Lower lobe of right lung (tissue), 2 donors: ENCODE data around the gene PLXNA2. TPM values are rescaled to one million over a fixed set of nuclear protein-coding genes. Genes with fewer than 3 reads are reported as not detected.

ENCODE experiments used
- ATAC-seq, 2 donors: fragments of 200-7000 bp; cut with Tn5 transposase; one replicate each; pipeline ENCODE4 v1.9.1; 2020 to 2022; ENCODE audit warnings: mild to moderate bottlenecking in 2 of 2, moderate library complexity in 2 of 2
- DNase-seq: peaks from one replicate; pipeline ENCODE4 v3.0.0-alpha.2; 2020
- H3K27ac ChIP-seq: fragments of 200-600 bp; one replicate; pipeline ENCODE4 v1.8.0; 2022
- H3K27me3 ChIP-seq: fragments of 200-600 bp; one replicate; pipeline ENCODE4 v1.8.0; 2022; ENCODE audit warnings: low read depth
- H3K36me3 ChIP-seq: fragments of 200-600 bp; one replicate; pipeline ENCODE4 v1.8.0; 2022; ENCODE audit warnings: mild to moderate bottlenecking
- H3K4me1 ChIP-seq: fragments of 200-600 bp; one replicate; pipeline ENCODE4 v1.8.0; 2022
- H3K4me3 ChIP-seq: fragments of 200-600 bp; one replicate; pipeline ENCODE4 v1.8.0; 2022; ENCODE audit warnings: mild to moderate bottlenecking
- H3K9me3 ChIP-seq: fragments of 200-600 bp; one replicate; pipeline ENCODE4 v1.8.0; 2022
- intact Hi-C: fragments of 100-400 bp; cut with DNase I; formaldehyde crosslinking; loops from one replicate; pipeline ENCODE4 v1.11.0; 2022
- total RNA-seq: library from RNA; stranded (reverse); fragmentation: NEBNext Ultra II Directional; extraction: Animal tissue kit (Norgen Biotek cat#: 25700); gene quantifications from one replicate; pipeline ENCODE4 v1.2.1, GENCODE V29; 2021
- TF ChIP-seq, protein P1 (sequence below): fragments of 200-600 bp; IDR thresholded peaks from one replicate; pipeline ENCODE4 v1.8.0; 2022; ENCODE audit warnings: antibody characterized with exemption, mild to moderate bottlenecking
- donor health status: DM: no; HTN: yes; CAD: no; lungs with severe emphysema.

PLXNA2 gene
- total RNA-seq, 1 donor from 2014 or later: 83.9 TPM

DNA sequence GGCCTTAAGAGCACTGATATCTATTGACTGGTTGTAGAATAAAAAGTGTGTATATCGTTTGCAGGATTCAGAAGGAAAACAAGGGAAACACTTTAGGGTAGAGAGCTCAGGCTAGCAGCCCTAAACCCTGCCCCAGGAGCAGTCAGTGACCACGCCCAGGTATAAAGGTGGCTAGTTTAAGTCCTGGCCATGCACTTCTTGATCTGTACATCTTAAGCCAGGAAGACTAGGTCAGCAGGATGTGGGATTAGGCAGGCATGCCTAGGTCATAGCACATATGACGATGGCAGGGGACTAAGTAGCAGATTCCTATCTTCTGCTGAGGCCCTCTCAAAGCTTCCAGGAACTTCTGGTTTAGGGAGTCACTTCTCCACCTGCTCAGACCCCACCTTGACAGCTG is 175.3 kb downstream of the PLXNA2 start:
- Histone ChIP-seq H3K9me3 (no peaks in the 10 kb centered on the region), H3K4me3 (no peak overlapping the region), H3K27ac (no peak overlapping the region), H3K36me3 (peaks cover 88% of the 10 kb centered on the region), H3K4me1 (no peaks in the 10 kb centered on the region), H3K27me3 (no peaks in the 10 kb centered on the region)
- DNase-seq (no peak), ATAC-seq (no peak)
- TF ChIP-seq, protein P1, sequence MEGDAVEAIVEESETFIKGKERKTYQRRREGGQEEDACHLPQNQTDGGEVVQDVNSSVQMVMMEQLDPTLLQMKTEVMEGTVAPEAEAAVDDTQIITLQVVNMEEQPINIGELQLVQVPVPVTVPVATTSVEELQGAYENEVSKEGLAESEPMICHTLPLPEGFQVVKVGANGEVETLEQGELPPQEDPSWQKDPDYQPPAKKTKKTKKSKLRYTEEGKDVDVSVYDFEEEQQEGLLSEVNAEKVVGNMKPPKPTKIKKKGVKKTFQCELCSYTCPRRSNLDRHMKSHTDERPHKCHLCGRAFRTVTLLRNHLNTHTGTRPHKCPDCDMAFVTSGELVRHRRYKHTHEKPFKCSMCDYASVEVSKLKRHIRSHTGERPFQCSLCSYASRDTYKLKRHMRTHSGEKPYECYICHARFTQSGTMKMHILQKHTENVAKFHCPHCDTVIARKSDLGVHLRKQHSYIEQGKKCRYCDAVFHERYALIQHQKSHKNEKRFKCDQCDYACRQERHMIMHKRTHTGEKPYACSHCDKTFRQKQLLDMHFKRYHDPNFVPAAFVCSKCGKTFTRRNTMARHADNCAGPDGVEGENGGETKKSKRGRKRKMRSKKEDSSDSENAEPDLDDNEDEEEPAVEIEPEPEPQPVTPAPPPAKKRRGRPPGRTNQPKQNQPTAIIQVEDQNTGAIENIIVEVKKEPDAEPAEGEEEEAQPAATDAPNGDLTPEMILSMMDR: no peak
- intact Hi-C loops: no loop called here

DNA sequence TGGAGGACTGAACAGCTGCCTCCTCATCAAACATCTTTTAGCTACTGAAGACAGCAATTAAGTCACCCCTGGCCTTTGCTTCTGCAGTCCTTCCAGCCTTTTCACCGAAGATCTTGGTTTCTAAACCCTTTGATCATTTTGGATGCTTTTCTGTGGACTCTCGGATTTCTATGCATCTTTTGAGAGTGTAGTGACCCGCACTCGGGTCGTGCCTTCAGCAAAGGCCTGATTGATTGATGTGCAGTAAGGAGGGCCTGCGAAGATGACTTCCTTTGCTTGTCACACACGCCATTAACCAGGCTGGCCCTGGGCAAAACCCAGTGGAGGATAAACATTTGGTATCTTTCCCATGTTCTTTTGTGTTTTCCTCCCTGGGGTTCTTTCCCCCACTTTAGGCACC is 175.8 kb downstream of the PLXNA2 start:
- no peak overlapping the region for H3K4me3 ChIP-seq
- TF ChIP-seq, protein P1: no peak
- H3K4me1 ChIP-seq: no peaks in the 10 kb centered on the region
- no peak for DNase-seq
- no peaks in the 10 kb centered on the region for H3K9me3 ChIP-seq
- H3K27ac ChIP-seq: no peak overlapping the region
- no peaks in the 10 kb centered on the region for H3K27me3 ChIP-seq
- H3K36me3 ChIP-seq: peaks cover 85% of the 10 kb centered on the region
- intact Hi-C loops: no loop called here
- ATAC-seq: no peak

DNA sequence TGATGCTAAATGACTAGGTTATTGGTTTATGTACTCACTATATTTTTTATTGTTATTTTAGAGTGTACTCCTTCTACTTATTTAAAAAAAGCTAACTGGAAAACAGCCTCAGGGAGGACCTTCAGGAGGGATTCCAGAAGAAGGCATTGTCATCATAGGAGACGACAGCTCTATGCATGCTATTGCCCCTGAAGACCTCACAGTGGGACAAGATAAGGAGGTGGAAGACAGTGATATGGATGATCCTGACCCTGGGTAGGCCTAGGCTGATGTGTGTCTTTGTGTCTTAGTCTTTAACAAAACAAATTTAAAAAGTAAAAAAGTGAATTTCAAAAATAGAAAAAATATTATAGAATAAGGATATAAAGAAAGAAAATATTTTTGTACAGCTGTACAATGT is 177.6 kb downstream of the PLXNA2 start:
- H3K36me3 ChIP-seq: peaks cover 82% of the 10 kb centered on the region
- ATAC-seq: no peak
- intact Hi-C loops: no loop called here
- TF ChIP-seq, protein P1: no peak
- no peak overlapping the region for H3K27ac ChIP-seq
- no peaks in the 10 kb centered on the region for H3K4me1 ChIP-seq
- H3K4me3 ChIP-seq: no peak overlapping the region
- H3K27me3 ChIP-seq: no peaks in the 10 kb centered on the region
- no peaks in the 10 kb centered on the region for H3K9me3 ChIP-seq
- DNase-seq: no peak

DNA sequence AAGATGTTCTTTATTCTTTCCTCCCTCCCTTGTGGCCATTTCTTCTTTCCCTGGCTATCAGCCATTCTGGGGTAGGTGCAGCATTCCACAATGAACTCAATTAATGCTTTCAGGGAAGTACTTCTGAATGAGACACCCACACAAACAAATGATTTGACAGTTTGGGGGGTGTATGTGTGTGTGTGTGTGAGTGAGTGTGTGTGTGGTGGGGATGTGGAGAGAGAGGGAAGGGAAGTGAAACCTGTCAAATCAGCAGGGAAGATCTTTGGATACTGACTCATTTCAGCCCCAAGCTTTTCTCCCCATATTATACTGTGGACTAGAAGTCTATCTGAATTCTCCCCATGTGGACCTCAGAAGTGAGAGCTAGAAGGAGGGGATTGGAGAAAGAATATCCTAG is 178.3 kb downstream of the PLXNA2 start:
- H3K4me1 ChIP-seq: no peaks in the 10 kb centered on the region
- intact Hi-C loops: no loop called here
- no peak for DNase-seq
- H3K27me3 ChIP-seq: no peaks in the 10 kb centered on the region
- no peak overlapping the region for H3K4me3 ChIP-seq
- peaks cover 82% of the 10 kb centered on the region for H3K36me3 ChIP-seq
- TF ChIP-seq, protein P1: no peak
- H3K9me3 ChIP-seq: no peaks in the 10 kb centered on the region
- no peak overlapping the region for H3K27ac ChIP-seq
- ATAC-seq: peak; percentile 50 to 74

DNA sequence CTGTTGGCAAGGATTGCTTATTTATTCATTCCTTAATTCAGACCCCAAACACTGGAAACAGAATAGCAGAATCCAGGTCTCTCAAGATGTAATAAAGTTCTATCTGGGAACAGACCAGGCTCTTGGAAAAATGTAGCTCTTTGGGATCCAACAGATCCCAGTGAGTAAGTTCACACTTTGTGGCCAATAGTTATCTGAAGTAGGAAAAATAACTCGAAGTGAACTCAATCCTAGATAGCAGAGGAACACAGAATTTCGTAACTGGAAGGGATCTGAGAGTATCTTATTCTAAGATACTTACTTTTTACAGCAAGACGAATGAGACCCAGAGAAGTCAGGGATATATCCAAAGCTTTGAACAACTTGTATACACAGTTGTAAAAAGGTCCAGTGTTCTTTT is 182.6 kb downstream of the PLXNA2 start:
- H3K4me1 ChIP-seq: no peaks in the 10 kb centered on the region
- DNase-seq: no peak
- no peak overlapping the region for H3K4me3 ChIP-seq
- TF ChIP-seq, protein P1: no peak
- no peaks in the 10 kb centered on the region for H3K9me3 ChIP-seq
- peaks cover 86% of the 10 kb centered on the region for H3K36me3 ChIP-seq
- H3K27me3 ChIP-seq: no peaks in the 10 kb centered on the region
- H3K27ac ChIP-seq: no peak overlapping the region
- no peak for ATAC-seq
- intact Hi-C loops: no loop called here

DNA sequence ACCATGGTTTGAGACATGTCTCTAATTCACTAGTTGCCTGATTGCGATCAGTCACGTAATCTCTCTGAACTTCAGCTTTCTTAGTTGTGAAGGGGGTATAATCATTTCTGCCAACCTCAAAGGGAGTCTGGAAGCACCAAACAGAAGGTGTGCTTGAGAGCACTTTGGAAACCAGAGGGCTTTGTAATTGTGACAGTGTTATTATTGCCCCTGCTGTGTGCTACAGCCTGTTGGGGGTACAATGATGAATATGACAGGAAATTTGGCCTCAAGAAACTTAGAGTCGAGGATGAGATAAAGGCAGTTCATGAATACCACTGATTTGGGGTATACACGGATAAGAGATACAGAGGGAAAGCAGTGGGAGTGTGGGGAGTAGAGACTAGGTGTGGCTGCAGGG is 183.1 kb downstream of the PLXNA2 start:
- no peak overlapping the region for H3K4me3 ChIP-seq
- no peaks in the 10 kb centered on the region for H3K27me3 ChIP-seq
- DNase-seq (no peak), ATAC-seq (no peak)
- peaks cover 87% of the 10 kb centered on the region for H3K36me3 ChIP-seq
- no peaks in the 10 kb centered on the region for H3K4me1 ChIP-seq
- H3K9me3 ChIP-seq: no peaks in the 10 kb centered on the region
- intact Hi-C loops: no loop called here
- TF ChIP-seq, protein P1: no peak
- H3K27ac ChIP-seq: no peak overlapping the region
